Breast epithelium (tissue), 3 donors: Measurements from ENCODE around the gene ZNF579.

Experiments
- CTCF ChIP-seq, 3 donors: fragments of 450-650 bp; IDR thresholded peaks; one replicate each; pipeline ENCODE4 v1.5.1; 2016 to 2017; ENCODE audit warnings: antibody characterized with exemption in 3 of 3, mild to moderate bottlenecking in 3 of 3, moderate library complexity in 3 of 3
- POLR2AphosphoS5 ChIP-seq, 3 donors: sonication (generic); formaldehyde crosslinking; IDR thresholded peaks; one replicate each; pipeline ENCODE4 v1.6.1; 2017; ENCODE audit warnings: antibody characterized with exemption in 3 of 3

- TF ChIP-seq CTCF (IDR thresholded peaks at IDR 0.05) (no peak), POLR2AphosphoS5 (IDR thresholded peaks at IDR 0.05) (no peak)
Measured at GRCh38 chr19:55578031-55578760, 2.5 kb downstream of the ZNF579 start.
